AG04450 (cell line): ENCODE data around the gene PAN2. TPM values are rescaled to one million over a fixed set of nuclear protein-coding genes. Genes with fewer than 3 reads are reported as not detected.

Source experiments
- CTCF ChIA-PET: fragments of 300-600, 350-600 bp; formaldehyde crosslinking; extraction: SDS; loops from one replicate; lab custom pipeline; 2022; ENCODE audit warnings: antibody characterized with exemption, inconsistent platforms; lab: Charles Lee
- POLR2A ChIA-PET: fragments of 350-600 bp; formaldehyde crosslinking; extraction: SDS; loops from one replicate; lab custom pipeline; 2021; ENCODE audit warnings: antibody characterized with exemption, inconsistent platforms; lab: Yijun Ruan, JAX
- DNase-seq: peaks from one replicate; pipeline ENCODE4 v3.0.0-alpha.2; 2011; ENCODE audit warnings: low read depth, low spot score
- H3K27ac ChIP-seq: one replicate; pipeline ENCODE4 v1.5.1; 2012; ENCODE audit warnings: low read depth, low read length, control low read depth
- H3K27me3 ChIP-seq: one replicate; pipeline ENCODE4 v1.6.0; 2012; ENCODE audit warnings: low read length; ENCODE audit not compliant: control insufficient read depth, insufficient read depth
- H3K4me3 ChIP-seq: 2 replicates; pipeline ENCODE4 v1.5.1; 2011; ENCODE audit warnings: mild to moderate bottlenecking, low read depth, low read length, control low read depth
- H3K9me3 ChIP-seq: 2 replicates; pipeline ENCODE4 v1.5.1; 2012; ENCODE audit warnings: low read length; ENCODE audit not compliant: control insufficient read depth, insufficient read depth
- CTCF ChIP-seq: IDR thresholded peaks from 2 replicates; pipeline ENCODE4 v1.5.1; 2011; ENCODE audit warnings: low read depth, low read length, control low read depth, inconsistent platforms
- polyA plus RNA-seq: library from polyadenylated mRNA; depleted of rRNA; stranded (reverse); fragments of >200 nt; gene quantifications from 2 replicates; pipeline ENCODE4 v1.2.3, GENCODE V29; 2011

The PAN2 gene
- polyA plus RNA-seq, 1 experiment = 18.5 TPM

- no peak for DNase-seq
- no peak for TF ChIP-seq CTCF
- POLR2A ChIA-PET = interaction anchor here (0.6 to 1.8 kb wide), 3 partner anchors 11 to 26 kb away, joined by 3 to 10 read pairs (median 5); partner anchors contain the start of genes CNPY2 and STAT2
- H3K4me3 ChIP-seq = no peak overlapping the region
- no peaks in the 10 kb centered on the region for H3K9me3 ChIP-seq
- no peak overlapping the region for H3K27ac ChIP-seq
- CTCF ChIA-PET = interaction anchor here (1.4 kb wide), 1 partner anchor 122 kb away, joined by 5 read pairs; no protein-coding TSS in a partner anchor
- H3K27me3 ChIP-seq = no peaks in the 10 kb centered on the region
Observed at GRCh38 chr12:56341616-56342015, 7.8 kb upstream of the PAN2 start.

GRCh38 chr12:56339158-56339422 is 5.3 kb upstream of the PAN2 start:
- CTCF ChIA-PET = no interaction called here
- H3K9me3 ChIP-seq = no peaks in the 10 kb centered on the region
- H3K27me3 ChIP-seq = no peaks in the 10 kb centered on the region
- DNase-seq = no peak
- no peak for TF ChIP-seq CTCF
- POLR2A ChIA-PET = interaction anchor here (1.9 kb wide), 1 partner anchor 23 kb away, joined by 5 read pairs; the partner anchor contains the start of gene CNPY2
- H3K4me3 ChIP-seq = no peak overlapping the region
- H3K27ac ChIP-seq = no peak overlapping the region

- no peaks in the 10 kb centered on the region for H3K9me3 ChIP-seq
- CTCF ChIA-PET = interaction anchor here (1.2 kb wide), 1 partner anchor 126 kb away, joined by 9 read pairs; no protein-coding TSS in a partner anchor
- H3K4me3 ChIP-seq = no peak within 1 kb of the TSS
- no peaks in the 10 kb centered on the region for H3K27me3 ChIP-seq
- POLR2A ChIA-PET = interaction anchor here (1.0 to 1.9 kb wide), 3 partner anchors 10 to 22 kb away, joined by 3 to 5 read pairs (median 3); partner anchors contain the start of genes CNPY2 and STAT2
- TF ChIP-seq CTCF = no peak
- DNase-seq = no peak
- H3K27ac ChIP-seq = no peak within 1 kb of the TSS
Observed at GRCh38 chr12:56338308-56339157, 4.7 kb upstream of the PAN2 start, which contains the start of gene IL23A. TSS of gene IL23A (plus strand) at chr12:56338884. CDS start at chr12:56339045, 161 bp downstream.

GRCh38 chr12:56337753-56338251 is 4.0 kb upstream of the PAN2 start:
- H3K9me3 ChIP-seq = no peaks in the 10 kb centered on the region
- H3K4me3 ChIP-seq = no peak overlapping the region
- DNase-seq = no peak
- no peak for TF ChIP-seq CTCF
- POLR2A ChIA-PET = interaction anchor here (1.0 to 1.9 kb wide), 3 partner anchors 11 to 22 kb away, joined by 3 to 5 read pairs (median 3); partner anchors contain the start of genes CNPY2 and STAT2
- no peak overlapping the region for H3K27ac ChIP-seq
- H3K27me3 ChIP-seq = no peaks in the 10 kb centered on the region
- CTCF ChIA-PET = interaction anchor here (0.7 to 1.2 kb wide), 2 partner anchors 46 to 126 kb away, joined by 3 to 9 read pairs; no protein-coding TSS in a partner anchor
